NAMALWA (cell line): ENCODE results near the gene MYBPHL.

Source experiments
- DNase-seq: peaks from one replicate; pipeline ENCODE4 v3.0.0-alpha.2; 2015; ENCODE audit warnings: low spot score

Gene MYBPHL

GRCh38 chr1:109281680-109282496 is 24.9 kb downstream of the MYBPHL start:
- no peak for DNase-seq

- DNase-seq: no peak
Measured at GRCh38 chr1:109280862-109281261, 25.9 kb downstream of the MYBPHL start.

GRCh38 chr1:109279615-109280278 is 27.1 kb downstream of the MYBPHL start:
- DNase-seq: no peak

GRCh38 chr1:109277434-109278204 is 29.2 kb downstream of the MYBPHL start:
- peak; percentile 83 for DNase-seq

GRCh38 chr1:109275706-109276345 is 31.0 kb downstream of the MYBPHL start:
- DNase-seq: no peak

- DNase-seq: no peak
Measured at GRCh38 chr1:109274533-109275476, 32.0 kb downstream of the MYBPHL start.

GRCh38 chr1:109273570-109274288 is 33.1 kb downstream of the MYBPHL start:
- DNase-seq: no peak

- no peak for DNase-seq
Measured at GRCh38 chr1:109272831-109273547, 33.8 kb downstream of the MYBPHL start.

- DNase-seq: no peak
Measured at GRCh38 chr1:109272021-109272799, 34.6 kb downstream of the MYBPHL start.

GRCh38 chr1:109271458-109271857 is 35.4 kb downstream of the MYBPHL start:
- DNase-seq: no peak

- DNase-seq: no peak
Measured at GRCh38 chr1:109270623-109271317, 36.0 kb downstream of the MYBPHL start.

GRCh38 chr1:109269981-109270622 is 36.7 kb downstream of the MYBPHL start:
- DNase-seq: no peak

- DNase-seq: no peak
Measured at GRCh38 chr1:109269212-109269980, 37.4 kb downstream of the MYBPHL start.

GRCh38 chr1:109268431-109269211 is 38.2 kb downstream of the MYBPHL start:
- no peak for DNase-seq

GRCh38 chr1:109267743-109268300 is 39.0 kb downstream of the MYBPHL start:
- DNase-seq: no peak

GRCh38 chr1:109266965-109267364 is 39.8 kb downstream of the MYBPHL start:
- DNase-seq: no peak
